Activated CD4-positive, alpha-beta T cell treated with anti-CD3 and anti-CD28 coated beads for 36 hours (primary cell): ENCODE measurements around the gene LRBA. TPM values are rescaled to one million over a fixed set of nuclear protein-coding genes. Genes with fewer than 3 reads are reported as not detected.

ENCODE experiments used
- ATAC-seq: fragments of 200-7000 bp; cut with Tn5 transposase; one replicate; pipeline ENCODE4 v1.10.0; 2021; ENCODE audit warnings: mild to moderate bottlenecking, moderate library complexity
- CTCF ChIA-PET: fragments of 350-600 bp; sonication (Branson Sonifier 250); formaldehyde crosslinking; loops from one replicate; lab custom pipeline; 2021; ENCODE audit warnings: antibody characterized with exemption; lab: Charles Lee
- POLR2A ChIA-PET: fragments of 350-600 bp; sonication (Branson Sonifier 250); formaldehyde crosslinking; loops from one replicate; lab custom pipeline; 2021; ENCODE audit warnings: antibody characterized with exemption, inconsistent platforms; lab: Charles Lee
- DNase-seq: peaks from one replicate; pipeline ENCODE4 v3.0.0-alpha.2; 2020
- H3K27ac Mint-ChIP-seq: one replicate; pipeline ENCODE4 v1.8.0; 2021; ENCODE audit warnings: mixed read lengths
- H3K27me3 Mint-ChIP-seq: one replicate; pipeline ENCODE4 v1.8.0; 2021; ENCODE audit warnings: mixed read lengths
- H3K36me3 Mint-ChIP-seq: one replicate; pipeline ENCODE4 v1.8.0; 2021; ENCODE audit warnings: low read depth, mixed read lengths
- H3K4me1 Mint-ChIP-seq: one replicate; pipeline ENCODE4 v1.8.0; 2021; ENCODE audit warnings: mixed read lengths
- H3K4me3 Mint-ChIP-seq: one replicate; pipeline ENCODE4 v1.8.0; 2021; ENCODE audit warnings: mild to moderate bottlenecking, moderate library complexity, mixed read lengths
- H3K9me3 Mint-ChIP-seq: one replicate; pipeline ENCODE4 v1.8.0; 2021; ENCODE audit warnings: low read depth, mixed read lengths
- intact Hi-C, 2 experiments: fragments of 100-400 bp; cut with DNase I in 1 of 2; cut with micrococcal nuclease in 1 of 2; formaldehyde crosslinking; loops; one replicate each; pipeline versions ENCODE4 v1.14.2 to v1.15.1; 2022 to 2024; cut with DNase I, micrococcal nuclease
- total RNA-seq, 2 experiments: library from RNA; stranded (reverse); gene quantifications; one replicate each; pipeline ENCODE4 v1.2.3, GENCODE V29; 2021

LRBA gene
- total RNA-seq, 2 experiments from 2014 or later, result 56.6 to 59.2 TPM

GRCh38 chr4:150355858-150356455 lies 659.1 kb downstream of the LRBA start:
- ATAC-seq (no peak), DNase-seq (no peak)
- Mint-ChIP-seq H3K36me3 (no peaks in the 10 kb centered on the region), H3K27me3 (no peaks in the 10 kb centered on the region), H3K4me3 (no peak overlapping the region), H3K4me1 (peaks cover 3% of the 10 kb centered on the region), H3K27ac (no peak overlapping the region), H3K9me3 (no peaks in the 10 kb centered on the region)
- intact Hi-C loops, result no loop called here
- POLR2A ChIA-PET, result no interaction called here
- CTCF ChIA-PET, result no interaction called here

GRCh38 chr4:150355418-150355817 lies 659.7 kb downstream of the LRBA start:
- Mint-ChIP-seq H3K4me1 (peaks cover 3% of the 10 kb centered on the region), H3K27me3 (no peaks in the 10 kb centered on the region), H3K27ac (no peak overlapping the region), H3K4me3 (no peak overlapping the region), H3K9me3 (no peaks in the 10 kb centered on the region), H3K36me3 (no peaks in the 10 kb centered on the region)
- DNase-seq (no peak), ATAC-seq (no peak)
- CTCF ChIA-PET, result no interaction called here
- POLR2A ChIA-PET, result no interaction called here
- intact Hi-C loops, result no loop called here

- no peaks in the 10 kb centered on the region for H3K27me3 Mint-ChIP-seq
- intact Hi-C loops, result no loop called here
- ATAC-seq (no peak), DNase-seq (no peak)
- H3K4me1 Mint-ChIP-seq, result peaks cover 1% of the 10 kb centered on the region
- ChIA-PET POLR2A (no interaction called here), CTCF (interaction anchor here (1.0 kb wide), 1 partner anchor 10 kb away, joined by 3 read pairs; no protein-coding TSS in a partner anchor)
- no peaks in the 10 kb centered on the region for H3K36me3 Mint-ChIP-seq
- H3K27ac Mint-ChIP-seq, result no peak overlapping the region
- H3K9me3 Mint-ChIP-seq, result no peaks in the 10 kb centered on the region
- no peak overlapping the region for H3K4me3 Mint-ChIP-seq
These were observed 660.8 kb downstream of the LRBA start for GRCh38 chr4:150354214-150354796.

GRCh38 chr4:150348079-150348478 lies 667.0 kb downstream of the LRBA start:
- no peak overlapping the region for H3K4me3 Mint-ChIP-seq
- H3K27me3 Mint-ChIP-seq, result no peaks in the 10 kb centered on the region
- H3K4me1 Mint-ChIP-seq, result no peaks in the 10 kb centered on the region
- intact Hi-C loops, result no loop called here
- no peak for ATAC-seq
- CTCF ChIA-PET, result interaction anchor here (0.6 kb wide), 1 partner anchor 367 kb away, joined by 4 read pairs; no protein-coding TSS in a partner anchor
- POLR2A ChIA-PET, result no interaction called here
- H3K36me3 Mint-ChIP-seq, result peaks cover 8% of the 10 kb centered on the region
- no peaks in the 10 kb centered on the region for H3K9me3 Mint-ChIP-seq
- DNase-seq, result no peak
- H3K27ac Mint-ChIP-seq, result no peak overlapping the region

- Mint-ChIP-seq H3K36me3 (peaks cover 11% of the 10 kb centered on the region), H3K4me3 (no peak overlapping the region), H3K27ac (no peak overlapping the region), H3K4me1 (no peaks in the 10 kb centered on the region), H3K9me3 (no peaks in the 10 kb centered on the region), H3K27me3 (no peaks in the 10 kb centered on the region)
- ChIA-PET POLR2A (no interaction called here), CTCF (no interaction called here)
- intact Hi-C loops, result no loop called here
- ATAC-seq, result no peak
- DNase-seq, result no peak
These were observed 669.8 kb downstream of the LRBA start for GRCh38 chr4:150345207-150345744.

- Mint-ChIP-seq H3K4me1 (no peaks in the 10 kb centered on the region), H3K27ac (no peak overlapping the region), H3K27me3 (no peaks in the 10 kb centered on the region), H3K9me3 (no peaks in the 10 kb centered on the region), H3K4me3 (no peak overlapping the region), H3K36me3 (peaks cover 13% of the 10 kb centered on the region)
- POLR2A ChIA-PET, result no interaction called here
- CTCF ChIA-PET, result interaction anchor here (0.6 kb wide), 1 partner anchor 33 kb away, joined by 3 read pairs; no protein-coding TSS in a partner anchor
- intact Hi-C loops, result no loop called here
- no peak for ATAC-seq
- DNase-seq, result no peak
These were observed 671.3 kb downstream of the LRBA start for GRCh38 chr4:150343796-150344195.

GRCh38 chr4:150342945-150343344 lies 672.1 kb downstream of the LRBA start:
- DNase-seq (no peak), ATAC-seq (no peak)
- ChIA-PET CTCF (interaction anchor here (0.6 kb wide), 1 partner anchor 34 kb away, joined by 3 read pairs; no protein-coding TSS in a partner anchor), POLR2A (no interaction called here)
- intact Hi-C loops, result no loop called here
- H3K27me3 Mint-ChIP-seq, result no peaks in the 10 kb centered on the region
- H3K9me3 Mint-ChIP-seq, result no peaks in the 10 kb centered on the region
- H3K4me3 Mint-ChIP-seq, result no peak overlapping the region
- no peak overlapping the region for H3K27ac Mint-ChIP-seq
- H3K4me1 Mint-ChIP-seq, result no peaks in the 10 kb centered on the region
- H3K36me3 Mint-ChIP-seq, result peaks cover 9% of the 10 kb centered on the region

- POLR2A ChIA-PET, result no interaction called here
- DNase-seq (no peak), ATAC-seq (no peak)
- peaks cover 9% of the 10 kb centered on the region for H3K36me3 Mint-ChIP-seq
- intact Hi-C loops, result no loop called here
- no peaks in the 10 kb centered on the region for H3K4me1 Mint-ChIP-seq
- CTCF ChIA-PET, result no interaction called here
- H3K9me3 Mint-ChIP-seq, result no peaks in the 10 kb centered on the region
- H3K4me3 Mint-ChIP-seq, result no peak overlapping the region
- H3K27ac Mint-ChIP-seq, result no peak overlapping the region
- no peaks in the 10 kb centered on the region for H3K27me3 Mint-ChIP-seq
These were observed 677.4 kb downstream of the LRBA start for GRCh38 chr4:150337734-150338133.

GRCh38 chr4:150336676-150337412 lies 678.2 kb downstream of the LRBA start:
- POLR2A ChIA-PET, result no interaction called here
- H3K4me3 Mint-ChIP-seq, result no peak overlapping the region
- CTCF ChIA-PET, result no interaction called here
- no peak overlapping the region for H3K27ac Mint-ChIP-seq
- H3K36me3 Mint-ChIP-seq, result peaks cover 11% of the 10 kb centered on the region
- DNase-seq (no peak), ATAC-seq (no peak)
- H3K9me3 Mint-ChIP-seq, result no peaks in the 10 kb centered on the region
- H3K27me3 Mint-ChIP-seq, result no peaks in the 10 kb centered on the region
- no peaks in the 10 kb centered on the region for H3K4me1 Mint-ChIP-seq
- intact Hi-C loops, result no loop called here

- ATAC-seq, result no peak
- Mint-ChIP-seq H3K27me3 (no peaks in the 10 kb centered on the region), H3K4me3 (no peak overlapping the region), H3K9me3 (no peaks in the 10 kb centered on the region), H3K27ac (no peak overlapping the region), H3K36me3 (peaks cover 6% of the 10 kb centered on the region), H3K4me1 (no peaks in the 10 kb centered on the region)
- intact Hi-C loops, result no loop called here
- ChIA-PET POLR2A (no interaction called here), CTCF (interaction anchor here (1.7 kb wide), 1 partner anchor 25 kb away, joined by 3 read pairs; no protein-coding TSS in a partner anchor)
- no peak for DNase-seq
These were observed 682.1 kb downstream of the LRBA start for GRCh38 chr4:150332961-150333360.

GRCh38 chr4:150332086-150332485 lies 683.0 kb downstream of the LRBA start:
- H3K36me3 Mint-ChIP-seq, result peaks cover 3% of the 10 kb centered on the region
- H3K27me3 Mint-ChIP-seq, result no peaks in the 10 kb centered on the region
- ChIA-PET POLR2A (no interaction called here), CTCF (interaction anchor here (1.0 kb wide), 1 partner anchor 35 kb away, joined by 3 read pairs; no protein-coding TSS in a partner anchor)
- H3K4me1 Mint-ChIP-seq, result no peaks in the 10 kb centered on the region
- no peak overlapping the region for H3K4me3 Mint-ChIP-seq
- no peaks in the 10 kb centered on the region for H3K9me3 Mint-ChIP-seq
- DNase-seq (no peak), ATAC-seq (no peak)
- H3K27ac Mint-ChIP-seq, result no peak overlapping the region
- intact Hi-C loops, result no loop called here
